NCI-H460 (cell line): ENCODE data around the gene EGLN2. TPM values are rescaled to one million over a fixed set of nuclear protein-coding genes. Genes with fewer than 3 reads are reported as not detected.
"Not testable (repeated sequence)": the region's sequence is repeated elsewhere in the genome, so short reads cannot be mapped to it uniquely, and the experiment has no call there.

ENCODE experiments used
- DNase-seq: peaks from one replicate; pipeline ENCODE4 v3.0.0-alpha.2; 2016; ENCODE audit warnings: low read depth; ENCODE audit errors: extremely low read depth
- total RNA-seq: library from RNA; depleted of rRNA; stranded (reverse); fragments of >200 nt; shearing (Covaris generic); gene quantifications from 2 replicates; pipeline ENCODE4 v1.2.3, GENCODE V29; 2014; rRNA removed

Gene EGLN2
- total RNA-seq, 1 experiment from 2014 or later, result 20.7 TPM

DNA sequence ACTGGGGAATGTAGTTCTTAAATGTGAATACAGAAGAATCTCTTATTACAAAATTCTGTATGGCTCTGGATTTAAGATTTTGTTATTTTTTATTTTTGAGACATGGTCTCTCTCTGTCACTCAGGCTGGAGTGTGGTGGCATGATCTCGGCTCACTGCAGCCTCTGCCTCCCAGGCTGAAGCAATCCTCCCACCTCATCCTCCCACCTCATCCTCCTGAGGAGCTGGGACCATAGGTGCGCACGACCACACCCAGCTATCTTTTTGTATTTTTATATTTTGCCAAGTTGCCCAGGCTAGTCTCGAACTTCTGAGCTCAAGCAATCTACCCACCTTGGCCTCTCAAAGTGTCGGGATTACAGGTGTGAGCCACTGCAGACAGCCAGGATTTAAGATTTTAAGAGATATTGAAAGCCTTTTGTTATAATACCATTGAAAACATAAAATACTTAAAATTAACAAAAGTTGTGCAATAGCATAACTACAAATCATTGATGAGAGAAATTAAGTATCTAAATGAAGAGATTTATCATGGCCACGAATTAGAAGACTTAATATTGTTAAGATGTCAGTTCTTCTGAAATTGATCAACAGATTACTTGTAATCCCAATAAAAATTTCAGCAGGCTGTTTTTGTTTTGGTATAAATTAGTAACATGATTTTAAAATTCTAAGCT lies 37.9 kb downstream of the EGLN2 start:
- no peak for DNase-seq

DNA sequence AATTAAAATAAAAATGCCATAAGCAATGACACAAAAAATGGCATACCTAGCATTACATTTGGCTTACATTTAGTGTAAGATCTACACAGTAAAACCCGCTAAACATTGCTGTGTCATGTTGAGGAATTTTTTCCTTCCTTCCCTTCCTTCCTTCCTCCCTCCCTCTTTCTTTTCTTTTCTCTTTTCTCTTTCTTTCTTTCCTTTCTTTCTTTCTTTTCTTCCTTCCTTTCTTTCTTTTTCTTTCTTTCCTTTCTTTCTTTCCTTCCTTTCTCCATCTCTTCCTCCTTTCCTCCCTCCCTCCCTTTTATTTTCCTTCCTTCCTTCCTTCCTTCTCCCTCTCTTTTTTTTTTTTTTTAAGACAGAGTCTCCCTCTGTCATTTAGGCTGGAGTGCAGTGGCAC lies 39.5 kb downstream of the EGLN2 start:
- not testable (repeated sequence) for DNase-seq

DNA sequence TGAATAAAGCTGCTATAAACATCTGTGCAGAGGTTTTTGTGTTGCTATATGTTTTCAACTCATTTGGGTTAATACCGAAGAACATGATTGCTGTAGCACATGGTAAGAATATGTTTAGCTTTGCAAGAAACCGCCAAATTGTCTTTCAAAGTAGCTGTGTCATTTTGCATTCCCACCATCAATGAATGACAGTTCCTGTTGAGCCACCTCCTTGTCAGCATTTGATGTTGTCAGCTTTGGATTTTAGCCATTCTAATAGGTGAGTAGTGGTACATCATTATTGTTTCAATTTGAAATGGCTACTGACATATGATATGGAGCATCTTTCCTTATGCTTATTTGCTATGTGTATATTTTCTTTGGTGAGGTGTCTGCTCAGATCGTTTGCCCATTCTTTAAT lies 43.0 kb downstream of the EGLN2 start:
- not testable (repeated sequence) for DNase-seq

DNA sequence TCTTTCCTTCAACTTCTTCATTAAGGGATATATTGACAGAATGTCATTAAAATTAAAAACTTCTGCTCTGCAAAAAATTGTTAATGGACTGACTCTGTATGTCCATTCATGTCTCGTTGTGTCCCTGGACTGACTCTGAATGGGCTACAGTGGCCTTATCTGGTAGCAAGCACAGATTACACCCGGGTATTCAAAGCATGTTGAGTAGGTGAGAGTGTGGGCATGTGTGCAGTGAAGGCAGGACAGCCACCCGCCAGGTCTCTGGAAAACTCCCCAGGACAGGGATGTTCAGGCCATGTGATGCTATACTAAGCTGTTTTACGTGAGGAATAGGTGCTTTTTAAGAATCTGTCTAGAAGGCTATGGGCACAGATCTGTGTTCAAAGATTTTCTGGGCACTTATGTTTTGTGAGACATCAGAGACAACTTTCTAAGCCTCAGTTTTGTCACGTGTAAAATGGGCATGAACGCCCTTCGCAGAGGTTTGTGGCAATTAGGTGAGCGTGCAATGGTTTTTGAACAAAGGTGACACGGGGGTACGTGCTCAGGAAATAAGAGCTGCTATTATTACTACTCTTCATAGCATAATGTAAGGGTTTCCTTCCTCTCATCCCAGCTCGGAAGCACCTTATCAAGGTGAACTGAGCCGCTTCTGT lies 44.1 kb downstream of the EGLN2 start:
- DNase-seq, result not testable (repeated sequence)

DNA sequence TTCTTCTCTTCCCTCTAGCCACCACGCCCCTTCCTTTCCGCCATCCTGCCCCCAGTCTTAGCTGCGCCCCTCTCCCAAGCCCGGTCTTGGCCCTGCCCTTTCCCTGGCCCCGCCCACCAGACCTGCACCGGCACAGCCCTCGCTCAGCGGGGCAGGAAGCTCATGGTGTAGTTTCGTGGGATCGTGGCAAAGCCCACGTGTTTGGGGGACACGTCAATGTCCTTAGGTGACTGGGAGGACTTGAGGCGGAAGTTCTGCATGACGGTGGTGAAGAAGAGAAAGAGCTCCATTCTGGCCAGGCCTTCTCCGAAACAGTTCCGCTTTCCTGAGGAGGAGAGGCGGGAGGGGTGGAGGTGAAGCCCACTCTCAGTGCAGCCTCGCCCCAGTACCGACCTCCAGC lies 44.7 kb downstream of the EGLN2 start:
- DNase-seq, result not testable (repeated sequence)

DNA sequence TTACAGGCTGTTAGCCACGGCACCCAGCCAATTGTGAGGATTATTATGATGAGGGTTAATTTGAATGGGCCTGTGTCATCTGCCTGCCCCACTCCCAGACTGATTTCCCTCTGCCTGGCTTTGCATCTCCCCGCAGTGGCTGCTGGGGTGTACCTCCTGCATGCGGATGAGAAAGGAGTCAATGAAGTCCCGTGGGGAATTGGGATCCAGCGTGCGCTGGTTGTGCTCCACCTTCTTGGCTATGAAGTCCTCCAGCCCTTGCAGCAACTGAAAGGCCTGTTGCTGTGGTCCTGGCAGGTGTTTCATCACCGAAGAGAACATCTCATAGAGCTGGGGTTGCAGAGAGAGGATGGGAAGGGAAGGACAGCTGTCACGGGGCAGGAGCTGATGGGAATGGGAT lies 47.7 kb downstream of the EGLN2 start:
- DNase-seq, result not testable (repeated sequence)

DNA sequence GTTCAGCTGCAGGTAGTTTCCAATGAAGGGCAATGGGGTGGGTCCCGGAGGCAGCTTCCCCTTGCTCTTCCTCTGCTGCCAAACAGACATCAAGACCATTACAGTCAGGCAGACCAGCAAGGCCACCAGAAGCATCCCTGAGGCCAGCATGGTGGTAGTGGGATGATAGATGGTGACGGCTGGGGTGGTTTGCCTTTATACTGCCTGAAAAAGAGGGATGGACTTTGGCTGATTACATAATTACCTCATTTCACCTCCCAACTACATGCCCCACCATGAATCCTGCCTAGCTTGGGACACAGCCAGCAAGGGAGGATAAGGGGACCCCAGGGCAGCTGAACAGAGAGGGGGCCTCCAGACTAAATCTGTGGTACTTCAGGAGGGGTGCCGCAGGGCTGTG lies 51.3 kb downstream of the EGLN2 start, which contains the start of gene CYP2A6:
TSS of gene CYP2A6 (minus strand) at position 171 of the 400 bp plus-strand sequence. CDS start at position 150, 21 bp downstream.
- DNase-seq, result not testable (repeated sequence)

DNA sequence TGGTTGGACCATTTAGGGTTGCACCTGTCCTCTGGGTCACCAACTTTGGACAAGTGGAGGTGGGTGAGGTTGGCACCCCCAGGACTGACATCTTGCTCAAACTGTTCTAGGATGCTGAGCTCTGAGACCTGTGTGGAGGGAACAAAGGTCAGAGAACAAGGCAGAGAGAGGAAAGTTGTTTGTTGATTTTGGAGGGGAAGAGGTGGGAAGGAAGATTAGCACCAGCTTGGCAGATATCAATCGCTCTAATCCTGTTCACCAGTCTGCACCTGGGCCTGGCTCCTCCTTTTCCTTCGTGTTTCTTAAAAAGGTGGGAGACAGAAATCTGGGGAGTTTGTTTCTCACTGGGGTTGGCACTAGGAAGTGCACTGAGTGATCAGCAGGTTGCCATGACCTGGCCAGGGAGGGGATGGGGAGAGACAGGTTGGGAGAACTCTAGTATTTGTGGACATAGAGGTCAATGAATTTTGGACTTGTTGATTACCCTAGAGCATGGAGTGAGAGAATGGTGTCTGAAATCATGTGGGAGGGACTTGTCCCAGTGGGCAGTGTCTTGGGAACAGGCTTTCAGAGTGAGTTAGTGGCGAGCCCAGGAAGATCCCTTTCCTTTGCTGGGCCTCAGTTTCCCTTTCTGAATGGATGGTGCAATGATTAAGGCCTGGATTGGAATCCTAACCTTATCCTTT lies 53.6 kb downstream of the EGLN2 start:
- DNase-seq, result not testable (repeated sequence)

Other genes with a start within 250 kb of the EGLN2 start
- gene SHKBP1, start 222.3 kb upstream of the EGLN2 start, total RNA-seq, result 23.0 and 25.7 TPM in 2 replicates
- gene LTBP4, start 197.8 kb upstream of the EGLN2 start, total RNA-seq, result 24.2 and 29.9 TPM in 2 replicates
- gene NUMBL, start 108.5 kb upstream of the EGLN2 start, total RNA-seq, result 9.8 and 10.8 TPM in 2 replicates
- gene COQ8B, start 82.3 kb upstream of the EGLN2 start, total RNA-seq, result 22.9 and 30.7 TPM in 2 replicates
- gene ITPKC, start 82.1 kb upstream of the EGLN2 start, total RNA-seq, result 5.2 and 6.2 TPM in 2 replicates
- gene ACTMAP, start 48.7 kb upstream of the EGLN2 start, total RNA-seq, result 1.6 and 2.1 TPM in 2 replicates
- gene SNRPA, start 48.0 kb upstream of the EGLN2 start, total RNA-seq, result 185 and 211 TPM in 2 replicates
- gene MIA, start 23.7 kb upstream of the EGLN2 start, total RNA-seq, result not detected in 2 replicates
- 7.4 and 9.7 TPM in 2 replicates for gene RAB4B, start 20.9 kb upstream of the EGLN2 start, total RNA-seq
- not detected in 2 replicates for gene CYP2A6, start 51.3 kb downstream of the EGLN2 start, total RNA-seq
- gene CYP2A7, start 83.0 kb downstream of the EGLN2 start, total RNA-seq, result not detected in 2 replicates
- gene CYP2B6, start 192.1 kb downstream of the EGLN2 start, total RNA-seq, result not detected in 2 replicates